Activated T-helper 2 cell treated with anti-CD3 and anti-CD28 coated beads, Interferon-gamma antibody, Interleukin-2, Interleukin-4, amounts not matched to agents 10 μg/mL and 5 μg/mL and 100 μg/mL, durations not matched to agents 14 hours and 24 hours and 36 hours (primary cell): ENCODE measurements around the gene CHST4. TPM values are rescaled to one million over a fixed set of nuclear protein-coding genes. Genes with fewer than 3 reads are reported as not detected.
"Not testable (repeated sequence)": the region's sequence is repeated elsewhere in the genome, so short reads cannot be mapped to it uniquely, and the experiment has no call there.

Experiments used
- DNase-seq: peaks from one replicate; pipeline ENCODE4 v3.0.0; 2021; ENCODE audit warnings: low spot score
- H3K27ac Mint-ChIP-seq: one replicate; pipeline ENCODE4 v1.8.0; 2021; ENCODE audit warnings: mixed read lengths
- H3K27me3 Mint-ChIP-seq: one replicate; pipeline ENCODE4 v1.8.0; 2021; ENCODE audit warnings: low read depth, mixed read lengths
- H3K36me3 Mint-ChIP-seq: one replicate; pipeline ENCODE4 v1.8.0; 2021; ENCODE audit warnings: low read depth, mixed read lengths
- H3K4me1 Mint-ChIP-seq: one replicate; pipeline ENCODE4 v1.8.0; 2021; ENCODE audit warnings: low read depth, mixed read lengths
- H3K4me3 Mint-ChIP-seq: one replicate; pipeline ENCODE4 v1.8.0; 2021; ENCODE audit warnings: low read depth, mild to moderate bottlenecking, moderate library complexity, mixed read lengths
- H3K9me3 Mint-ChIP-seq: one replicate; pipeline ENCODE4 v1.8.0; 2021; ENCODE audit warnings: mixed read lengths
- intact Hi-C: fragments of 100-400 bp; cut with micrococcal nuclease; formaldehyde crosslinking; loops from one replicate; pipeline ENCODE4 v1.15.1; 2023
- total RNA-seq: library from RNA; stranded (reverse); gene quantifications from 2 replicates; pipeline ENCODE4 v1.2.3, GENCODE V29; 2022

Gene CHST4
- total RNA-seq, 1 donor from 2014 or later, result 0.09 TPM

DNA sequence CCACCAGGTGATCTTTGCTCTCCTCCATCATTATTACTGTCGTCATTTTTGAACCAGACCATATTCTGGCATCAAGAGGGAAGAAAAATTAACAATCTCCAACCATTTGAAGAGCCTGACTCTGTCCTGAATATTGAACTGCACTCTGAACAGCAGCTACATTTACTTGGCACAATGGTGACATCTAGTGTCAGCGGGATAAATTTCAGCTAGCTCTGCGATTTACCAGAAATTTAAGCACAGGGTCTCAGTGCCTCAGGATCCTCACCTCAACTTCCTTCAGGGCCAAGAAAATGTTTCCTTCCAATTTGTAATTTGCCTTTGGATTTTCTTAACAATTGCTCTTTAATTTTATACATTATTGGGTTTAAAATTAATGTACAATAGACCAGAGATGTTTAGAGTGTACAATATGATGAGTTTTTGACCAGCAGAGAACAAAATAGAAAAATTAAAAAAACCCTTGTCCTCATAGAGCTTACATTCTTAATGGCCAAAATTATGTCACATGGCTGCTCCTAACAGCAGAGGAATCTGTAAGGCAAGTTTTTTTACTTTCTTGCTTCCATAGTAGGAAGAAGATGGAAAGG lies 26.4 kb upstream of the CHST4 start:
- intact Hi-C loops, result loop anchor here (1.0 to 5.0 kb wide), 2 partner anchors 58 to 88 kb away; partner anchors contain the start of gene TLE7
- Mint-ChIP-seq H3K4me3 (no peak overlapping the region), H3K27me3 (peaks cover 2% of the 10 kb centered on the region), H3K9me3 (no peaks in the 10 kb centered on the region), H3K36me3 (no peaks in the 10 kb centered on the region), H3K27ac (no peak overlapping the region), H3K4me1 (no peaks in the 10 kb centered on the region)
- DNase-seq, result peak; percentile 18

DNA sequence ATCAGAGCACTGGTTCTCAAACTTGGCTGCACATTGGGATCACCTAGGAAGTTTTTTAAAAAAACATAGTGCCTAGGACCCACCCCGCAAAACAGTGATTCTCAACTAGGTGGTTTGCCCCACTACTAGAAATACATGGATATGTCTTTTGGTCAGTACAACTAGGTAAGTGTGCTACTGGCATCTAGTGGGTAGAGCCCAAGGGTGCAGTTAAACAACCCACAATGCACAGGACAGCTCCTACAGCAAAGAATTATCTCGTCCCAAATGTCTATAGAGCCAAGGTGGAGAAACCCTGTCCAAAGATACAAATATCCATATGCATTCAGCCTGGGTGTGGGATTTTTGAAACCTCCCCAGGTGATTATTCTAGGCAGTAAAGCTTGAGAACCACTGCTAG lies 25.3 kb upstream of the CHST4 start:
- Mint-ChIP-seq H3K27me3 (peaks cover 5% of the 10 kb centered on the region), H3K27ac (no peak overlapping the region), H3K4me1 (no peaks in the 10 kb centered on the region), H3K4me3 (no peak overlapping the region), H3K36me3 (no peaks in the 10 kb centered on the region), H3K9me3 (no peaks in the 10 kb centered on the region)
- no peak for DNase-seq
- intact Hi-C loops, result no loop called here

DNA sequence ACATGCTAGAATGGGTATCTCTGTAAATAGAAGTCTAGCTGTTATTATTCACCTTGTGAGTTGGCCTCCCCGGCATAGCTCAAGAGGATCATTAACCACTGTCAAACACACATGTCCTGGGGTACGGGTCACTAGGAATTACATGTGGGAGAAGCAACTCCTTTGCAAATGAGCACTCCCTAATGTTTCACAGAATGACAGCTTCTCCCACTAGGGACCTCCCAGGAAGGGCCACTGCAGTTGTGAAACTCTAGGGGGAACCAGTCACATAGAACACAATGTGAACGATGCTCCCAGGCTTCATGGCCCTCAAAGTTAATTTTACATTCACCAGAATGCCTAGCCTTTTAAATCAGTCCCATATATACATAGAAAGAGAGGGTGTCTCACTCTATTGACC lies 24.7 kb upstream of the CHST4 start:
- no peaks in the 10 kb centered on the region for H3K36me3 Mint-ChIP-seq
- H3K4me3 Mint-ChIP-seq, result no peak overlapping the region
- DNase-seq, result no peak
- H3K27me3 Mint-ChIP-seq, result peaks cover 5% of the 10 kb centered on the region
- H3K9me3 Mint-ChIP-seq, result no peaks in the 10 kb centered on the region
- intact Hi-C loops, result no loop called here
- H3K4me1 Mint-ChIP-seq, result no peaks in the 10 kb centered on the region
- H3K27ac Mint-ChIP-seq, result no peak overlapping the region

DNA sequence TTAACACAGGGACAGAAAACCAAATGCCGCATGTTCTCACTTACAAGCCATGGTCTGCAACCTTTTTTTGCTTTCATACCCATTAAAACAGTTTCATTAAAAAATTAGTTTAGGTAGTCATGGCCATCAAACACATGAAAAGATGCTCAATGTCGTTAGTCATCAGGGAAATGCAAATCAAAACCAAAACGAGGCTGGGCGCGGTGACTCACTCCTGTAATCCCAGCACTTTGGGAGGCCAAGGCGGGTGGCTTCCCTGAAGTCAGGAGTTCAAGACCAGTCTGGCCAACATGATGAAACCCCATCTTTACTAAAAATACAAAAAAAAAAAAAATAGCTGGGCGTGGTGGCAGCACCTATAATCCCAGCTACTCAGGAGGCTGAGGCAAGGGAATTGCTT lies 22.2 kb upstream of the CHST4 start:
- H3K9me3 Mint-ChIP-seq, intact Hi-C loops, DNase-seq, H3K4me3 Mint-ChIP-seq, H3K27me3 Mint-ChIP-seq, H3K27ac Mint-ChIP-seq, H3K36me3 Mint-ChIP-seq, H3K4me1 Mint-ChIP-seq: not testable (repeated sequence)

DNA sequence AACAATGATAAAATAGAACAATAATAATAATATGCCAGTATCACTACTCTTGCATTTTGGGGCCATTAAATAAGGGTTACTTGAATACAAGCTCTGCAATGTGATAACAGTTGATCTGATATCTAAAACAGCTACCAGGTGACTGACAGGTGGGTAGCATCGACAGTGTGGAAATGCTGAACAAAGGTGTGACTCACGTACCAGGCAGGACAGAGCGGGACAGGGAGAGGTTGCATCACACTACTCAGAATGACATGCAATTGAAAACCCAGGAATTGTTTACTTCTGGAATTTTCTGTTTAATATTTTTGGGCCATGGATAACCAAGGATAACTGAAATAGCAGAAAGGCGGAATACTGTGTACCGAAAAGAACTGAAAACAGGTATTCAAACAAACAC lies 21.3 kb upstream of the CHST4 start:
- Mint-ChIP-seq H3K36me3 (no peaks in the 10 kb centered on the region), H3K9me3 (no peaks in the 10 kb centered on the region), H3K4me3 (no peak overlapping the region), H3K4me1 (no peaks in the 10 kb centered on the region), H3K27ac (no peak overlapping the region), H3K27me3 (peaks cover 8% of the 10 kb centered on the region)
- DNase-seq, result no peak
- intact Hi-C loops, result no loop called here

DNA sequence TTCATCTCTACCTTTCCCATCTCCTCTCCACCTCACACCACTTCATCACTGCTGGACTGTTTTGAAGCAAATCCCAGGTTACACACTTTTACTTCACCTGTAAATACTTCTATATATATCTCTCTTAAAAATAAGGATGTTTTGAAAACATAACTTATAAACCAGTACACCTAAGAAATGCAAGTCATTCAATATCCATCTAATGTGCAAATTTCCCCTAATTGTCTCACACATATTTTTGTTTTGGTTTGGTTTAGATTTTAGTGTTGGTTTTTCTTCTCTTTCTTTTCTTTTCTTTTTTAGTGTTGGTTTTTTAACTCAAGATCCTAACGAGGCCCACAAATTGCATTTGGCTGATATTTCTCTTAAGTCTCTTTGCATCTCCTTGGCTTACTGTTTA lies 19.2 kb upstream of the CHST4 start:
- H3K4me3 Mint-ChIP-seq, result no peak overlapping the region
- no peaks in the 10 kb centered on the region for H3K4me1 Mint-ChIP-seq
- no peak for DNase-seq
- no peak overlapping the region for H3K27ac Mint-ChIP-seq
- H3K9me3 Mint-ChIP-seq, result no peaks in the 10 kb centered on the region
- intact Hi-C loops, result no loop called here
- peaks cover 8% of the 10 kb centered on the region for H3K27me3 Mint-ChIP-seq
- no peaks in the 10 kb centered on the region for H3K36me3 Mint-ChIP-seq

DNA sequence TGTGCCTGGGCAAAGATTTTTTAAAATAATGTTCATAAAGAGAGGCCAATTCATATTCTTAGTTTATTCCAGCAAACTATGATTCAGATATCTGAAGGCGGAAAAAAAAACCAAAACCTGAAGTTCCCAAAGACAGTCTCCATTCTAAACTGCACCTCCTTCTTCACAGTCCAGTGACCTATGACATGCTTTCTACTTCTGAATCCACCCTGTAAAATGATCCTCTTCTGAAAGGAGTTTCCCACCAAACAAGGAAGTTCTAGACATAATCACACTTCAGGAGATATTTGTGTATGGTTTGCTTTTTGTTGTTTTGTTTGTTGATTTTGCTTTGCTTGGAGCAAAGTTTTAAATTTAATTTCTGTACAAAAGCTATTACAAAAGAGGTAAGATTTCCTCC lies 12.9 kb upstream of the CHST4 start:
- H3K4me1 Mint-ChIP-seq, result no peaks in the 10 kb centered on the region
- H3K9me3 Mint-ChIP-seq, result no peaks in the 10 kb centered on the region
- no peaks in the 10 kb centered on the region for H3K36me3 Mint-ChIP-seq
- H3K27ac Mint-ChIP-seq, result no peak overlapping the region
- DNase-seq, result no peak
- peaks cover 2% of the 10 kb centered on the region for H3K27me3 Mint-ChIP-seq
- intact Hi-C loops, result no loop called here
- no peak overlapping the region for H3K4me3 Mint-ChIP-seq

DNA sequence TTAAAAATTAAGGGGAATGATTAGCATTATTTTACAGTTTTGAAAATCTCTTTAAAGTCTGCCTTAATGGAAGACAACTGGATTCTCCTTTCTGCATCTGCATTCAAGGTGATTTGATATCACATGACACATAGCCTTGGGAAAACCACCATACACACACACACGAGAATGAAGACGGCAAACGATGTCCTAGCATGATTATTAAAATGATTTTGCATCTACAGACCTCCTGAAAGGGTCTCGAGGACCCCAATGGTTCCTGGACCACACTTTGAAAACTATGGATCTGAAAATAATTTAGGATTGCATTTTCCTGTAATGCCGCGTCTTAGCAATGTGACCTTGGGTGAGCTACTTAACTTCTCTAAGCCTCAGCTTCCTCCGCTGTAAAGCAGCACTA lies 11.8 kb upstream of the CHST4 start:
- intact Hi-C loops, result no loop called here
- no peak overlapping the region for H3K27ac Mint-ChIP-seq
- DNase-seq, result no peak
- H3K4me1 Mint-ChIP-seq, result no peaks in the 10 kb centered on the region
- H3K36me3 Mint-ChIP-seq, result no peaks in the 10 kb centered on the region
- no peaks in the 10 kb centered on the region for H3K9me3 Mint-ChIP-seq
- H3K27me3 Mint-ChIP-seq, result peaks cover under 1% of the 10 kb centered on the region
- no peak overlapping the region for H3K4me3 Mint-ChIP-seq

DNA sequence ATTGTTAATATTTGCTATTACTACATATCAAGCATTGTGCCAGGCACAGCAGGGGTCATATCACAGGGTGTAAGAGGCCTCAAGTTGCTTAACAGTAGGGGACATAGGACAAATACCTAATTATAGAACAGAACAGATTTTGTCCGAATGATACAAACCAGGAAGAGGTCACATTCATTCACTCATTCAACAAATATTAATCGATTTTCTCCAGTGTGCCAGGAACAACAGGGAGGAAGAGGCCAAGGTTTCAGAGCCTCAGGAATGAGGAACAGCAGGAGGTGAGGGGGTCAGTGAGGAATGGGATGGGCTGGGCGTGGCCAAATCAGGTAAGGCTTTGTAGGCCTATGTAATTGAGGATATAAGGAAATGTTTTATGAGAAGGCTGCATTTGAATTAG lies 11.2 kb upstream of the CHST4 start:
- intact Hi-C loops, result no loop called here
- no peaks in the 10 kb centered on the region for H3K27me3 Mint-ChIP-seq
- DNase-seq, result no peak
- H3K36me3 Mint-ChIP-seq, result no peaks in the 10 kb centered on the region
- H3K9me3 Mint-ChIP-seq, result no peaks in the 10 kb centered on the region
- no peak overlapping the region for H3K27ac Mint-ChIP-seq
- no peaks in the 10 kb centered on the region for H3K4me1 Mint-ChIP-seq
- no peak overlapping the region for H3K4me3 Mint-ChIP-seq

DNA sequence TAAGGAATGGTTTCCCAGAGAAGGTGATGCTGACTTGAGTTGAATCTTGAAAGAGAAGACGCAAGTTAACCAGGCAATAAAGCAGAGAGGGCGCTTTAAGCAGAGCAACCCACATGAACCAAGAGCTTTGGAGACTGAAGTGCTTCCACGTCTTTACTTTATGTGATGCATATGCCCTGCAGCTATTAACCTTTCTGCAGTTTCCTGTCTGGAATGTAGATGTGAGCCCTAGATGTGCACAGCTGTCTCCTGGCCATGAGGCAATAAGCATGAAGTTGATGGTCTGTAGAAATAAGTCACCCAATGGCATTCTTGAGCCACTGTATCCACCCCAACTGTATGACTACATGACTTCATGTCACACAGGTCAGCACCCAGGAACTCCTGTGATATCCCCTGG lies 5.7 kb upstream of the CHST4 start:
- H3K4me3 Mint-ChIP-seq, result no peak overlapping the region
- DNase-seq, result no peak
- no peaks in the 10 kb centered on the region for H3K36me3 Mint-ChIP-seq
- intact Hi-C loops, result no loop called here
- no peaks in the 10 kb centered on the region for H3K4me1 Mint-ChIP-seq
- no peaks in the 10 kb centered on the region for H3K9me3 Mint-ChIP-seq
- no peak overlapping the region for H3K27ac Mint-ChIP-seq
- H3K27me3 Mint-ChIP-seq, result peaks cover 4% of the 10 kb centered on the region

DNA sequence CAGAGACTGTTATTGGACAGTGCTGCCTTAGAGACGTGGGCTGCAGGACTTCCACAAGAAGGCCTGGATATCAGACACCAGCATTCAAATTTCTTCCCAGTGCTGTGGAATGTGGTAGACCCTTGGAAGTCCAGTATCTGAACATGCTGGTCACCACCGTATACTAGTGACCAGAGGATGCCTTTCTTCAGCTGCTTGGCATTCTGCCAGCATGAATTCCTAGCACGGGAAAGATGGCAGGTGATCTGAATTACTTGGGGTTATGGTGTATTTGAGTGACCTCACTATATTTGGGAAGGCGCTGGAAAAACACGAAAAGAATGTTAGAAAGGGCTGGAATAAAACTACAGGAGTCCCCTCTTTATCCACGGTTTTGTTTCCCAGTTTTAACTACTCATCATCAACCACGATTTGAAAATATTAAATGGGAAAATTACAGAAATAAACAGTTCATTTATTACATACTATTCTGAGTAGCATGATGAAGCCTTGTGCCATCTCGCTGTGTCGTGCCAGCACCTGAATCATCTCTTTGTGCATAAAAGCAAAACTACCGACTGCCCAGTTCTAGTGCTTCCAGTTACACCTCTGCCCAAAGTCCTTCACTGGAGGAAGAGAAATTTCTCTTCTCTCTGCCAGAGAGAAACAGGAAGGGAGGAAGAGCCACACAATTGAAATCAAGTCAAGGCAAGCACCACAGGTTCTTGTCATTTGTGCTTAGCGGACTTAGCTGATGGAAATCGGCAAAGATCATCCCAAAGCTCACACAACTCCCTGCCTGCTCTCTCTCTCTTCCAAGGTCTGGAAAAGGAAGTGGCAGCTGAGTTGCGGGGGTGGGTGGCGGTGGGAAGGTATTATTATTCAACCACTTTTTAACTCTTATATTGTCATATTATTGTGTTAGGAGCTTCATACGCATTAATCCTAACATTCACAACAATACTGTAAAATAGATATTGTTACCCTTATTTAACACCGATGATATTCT lies 1.4 kb upstream of the CHST4 start:
- no peak overlapping the region for H3K27ac Mint-ChIP-seq
- intact Hi-C loops, result no loop called here
- no peaks in the 10 kb centered on the region for H3K9me3 Mint-ChIP-seq
- DNase-seq, result no peak
- H3K27me3 Mint-ChIP-seq, result peaks cover 9% of the 10 kb centered on the region
- peaks cover 3% of the 10 kb centered on the region for H3K4me1 Mint-ChIP-seq
- H3K4me3 Mint-ChIP-seq, result no peak overlapping the region
- H3K36me3 Mint-ChIP-seq, result no peaks in the 10 kb centered on the region

DNA sequence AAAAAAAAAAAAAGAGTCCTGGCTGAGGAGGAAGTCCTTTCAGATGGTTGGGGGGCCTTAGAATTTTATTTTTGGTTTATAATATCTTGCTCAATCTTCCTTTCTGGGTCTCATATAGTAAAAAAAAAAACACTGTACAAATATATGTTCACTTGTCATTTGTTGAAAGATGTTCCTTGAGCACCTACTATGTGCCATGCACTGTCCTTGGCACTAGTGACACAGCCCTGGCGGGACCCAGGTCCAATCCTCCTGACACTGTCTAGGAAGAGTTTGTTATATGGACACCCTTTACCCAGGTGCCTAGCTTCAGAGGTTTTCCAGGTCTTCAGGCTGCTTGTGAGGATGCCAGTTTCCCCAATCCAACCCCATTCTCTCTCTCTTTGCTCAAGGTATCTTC lies 2.0 kb downstream of the CHST4 start:
- H3K9me3 Mint-ChIP-seq, result no peaks in the 10 kb centered on the region
- DNase-seq, result no peak
- H3K27me3 Mint-ChIP-seq, result peaks cover 9% of the 10 kb centered on the region
- intact Hi-C loops, result no loop called here
- no peaks in the 10 kb centered on the region for H3K36me3 Mint-ChIP-seq
- peaks cover 3% of the 10 kb centered on the region for H3K4me1 Mint-ChIP-seq
- no peak overlapping the region for H3K27ac Mint-ChIP-seq
- H3K4me3 Mint-ChIP-seq, result no peak overlapping the region

DNA sequence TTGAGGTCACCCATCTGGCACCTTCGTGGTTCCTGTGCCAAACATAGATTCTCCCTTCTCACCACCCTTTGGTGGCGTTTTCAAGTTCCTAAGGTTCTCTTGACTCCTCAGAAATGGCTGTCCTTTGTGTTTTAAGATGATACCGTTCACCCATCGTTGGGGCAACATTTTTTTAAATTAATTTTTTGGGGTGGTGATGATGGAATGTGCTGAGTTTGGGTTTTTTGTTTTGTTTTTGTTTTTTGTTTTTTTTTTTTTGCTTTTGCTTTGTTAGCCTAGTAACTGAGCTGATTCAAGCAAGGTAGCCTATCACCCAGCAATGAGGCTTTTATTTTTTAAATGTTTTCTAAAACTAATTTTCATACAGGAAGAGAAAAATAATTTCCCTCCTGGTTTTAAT lies 2.6 kb downstream of the CHST4 start:
- no peaks in the 10 kb centered on the region for H3K36me3 Mint-ChIP-seq
- H3K9me3 Mint-ChIP-seq, result no peaks in the 10 kb centered on the region
- intact Hi-C loops, result no loop called here
- peaks cover 3% of the 10 kb centered on the region for H3K4me1 Mint-ChIP-seq
- H3K27me3 Mint-ChIP-seq, result peaks cover 9% of the 10 kb centered on the region
- no peak overlapping the region for H3K27ac Mint-ChIP-seq
- H3K4me3 Mint-ChIP-seq, result no peak overlapping the region
- no peak for DNase-seq
